NT2/D1 (cell line): Measurements from ENCODE around the gene GRK6.

ENCODE experiments used
- YY1 ChIP-seq: IDR thresholded peaks from 2 replicates; pipeline ENCODE4 v1.6.1; 2011; ENCODE audit not compliant: insufficient read length, insufficient read depth
- ZNF274 ChIP-seq: IDR thresholded peaks from 2 replicates; pipeline ENCODE4 v1.6.1; 2011; ENCODE audit warnings: mild to moderate bottlenecking, low read depth, low read length

- TF ChIP-seq ZNF274 (no peak), YY1 (no peak)
These were observed 19.4 kb downstream of the GRK6 start for GRCh38 chr5:177445917-177446199.
